Tibial artery (tissue), 4 donors: ENCODE data around the gene KCNJ9.
A peak's percentile ranks its signal among the peaks of the same experiment; 100 is the strongest.

ENCODE experiments used
- DNase-seq, 2 donors: peaks; one replicate each; pipeline ENCODE4 v3.0.0-alpha.2; 2019
- H3K27ac ChIP-seq, 2 donors: fragments of 200-600 bp; sonication (generic) in 1 of 2; 1 replicate in 1 of 2; 2 replicates in 1 of 2; pipeline ENCODE4 v1.5.1; 2018 to 2019; ENCODE audit warnings: mild to moderate bottlenecking in 1 of 2
- H3K27me3 ChIP-seq, 2 donors: fragments of 200-600 bp; sonication (generic) in 1 of 2; one replicate each; pipeline versions ENCODE4 v1.5.1 to v1.6.0; 2016 to 2019
- H3K36me3 ChIP-seq, 3 donors: fragments of 200-600 bp; sonication (generic) in 2 of 3; one replicate each; pipeline ENCODE4 v1.5.1; 2016 to 2019; ENCODE audit warnings: mild to moderate bottlenecking in 2 of 3
- H3K4me1 ChIP-seq, 4 donors: fragments of 200-600 bp; sonication (generic) in 2 of 4; 1 replicate in 3 of 4; 2 replicates in 1 of 4; pipeline ENCODE4 v1.5.1; 2016 to 2019
- H3K4me3 ChIP-seq, 2 donors: fragments of 200-600 bp; sonication (generic) in 1 of 2; 1 replicate in 1 of 2; 2 replicates in 1 of 2; pipeline ENCODE4 v1.5.1; 2018 to 2019; ENCODE audit warnings: mild to moderate bottlenecking in 2 of 2
- H3K9me3 ChIP-seq, 3 donors: fragments of 200-600 bp; sonication (generic) in 1 of 3; one replicate each; pipeline ENCODE4 v1.5.1; 2016 to 2019
- CTCF ChIP-seq, 2 experiments: fragments of 200-600 bp in 1 of 2; fragments of 450-650 bp in 1 of 2; IDR thresholded peaks; one replicate each; pipeline ENCODE4 v1.5.1; 2017 to 2019; ENCODE audit warnings: antibody characterized with exemption in 2 of 2, mild to moderate bottlenecking in 1 of 2, moderate library complexity in 1 of 2
- intact Hi-C: fragments of 100-400 bp; cut with DNase I; formaldehyde crosslinking; loops from one replicate; pipeline ENCODE4 v1.15.0; 2023; ENCODE audit warnings: low total_unique reads

KCNJ9 gene

GRCh38 chr1:160080381-160081100, 797 bp upstream of the KCNJ9 start:
- no peak for TF ChIP-seq CTCF (IDR thresholded peaks at IDR 0.05)
- intact Hi-C loops = loop anchor here (5.0 kb wide), 1 partner anchor 158 kb away; no protein-coding TSS in a partner anchor
- no peaks in the 10 kb centered on the region for H3K36me3 ChIP-seq
- H3K4me1 ChIP-seq = peaks cover 0 to 33% (median 27%) of the 10 kb centered on the region in 4 donors
- no peak for DNase-seq
- no peaks in the 10 kb centered on the region for H3K9me3 ChIP-seq
- H3K27ac ChIP-seq = peak overlapping the region in 1 of 2 donors; percentile 13
- no peak overlapping the region for H3K4me3 ChIP-seq
- peaks cover 0 to 16% of the 10 kb centered on the region in 2 donors for H3K27me3 ChIP-seq

- H3K4me1 ChIP-seq = peaks cover 0 to 49% (median 34%) of the 10 kb centered on the region in 4 donors
- peaks cover 0 to 14% of the 10 kb centered on the region in 2 donors for H3K27me3 ChIP-seq
- no peak for DNase-seq
- H3K9me3 ChIP-seq = no peaks in the 10 kb centered on the region
- intact Hi-C loops = loop anchor here (5.0 kb wide), 1 partner anchor 160 kb away; no protein-coding TSS in a partner anchor
- no peak for TF ChIP-seq CTCF (IDR thresholded peaks at IDR 0.05)
- no peak overlapping the region for H3K27ac ChIP-seq
- peaks cover 0 to 5% (median 0%) of the 10 kb centered on the region in 3 donors for H3K36me3 ChIP-seq
- no peak overlapping the region for H3K4me3 ChIP-seq
Observed at GRCh38 chr1:160082487-160082886, 1.1 kb downstream of the KCNJ9 start.

- intact Hi-C loops = loop anchor here (5.0 kb wide), 1 partner anchor 161 kb away; no protein-coding TSS in a partner anchor
- DNase-seq = no peak
- no peak for TF ChIP-seq CTCF (IDR thresholded peaks at IDR 0.05)
- Histone ChIP-seq H3K4me1 (peaks cover 0 to 49% (median 34%) of the 10 kb centered on the region in 4 donors), H3K27ac (no peak overlapping the region), H3K9me3 (no peaks in the 10 kb centered on the region), H3K36me3 (peaks cover 0 to 9% (median 3%) of the 10 kb centered on the region in 3 donors), H3K27me3 (peaks cover 0 to 13% of the 10 kb centered on the region in 2 donors), H3K4me3 (no peak overlapping the region)
Observed at GRCh38 chr1:160082926-160083325, 1.6 kb downstream of the KCNJ9 start.

GRCh38 chr1:160083968-160084770, 2.8 kb downstream of the KCNJ9 start:
- peaks cover 0 to 49% (median 34%) of the 10 kb centered on the region in 4 donors for H3K4me1 ChIP-seq
- no peaks in the 10 kb centered on the region for H3K9me3 ChIP-seq
- peak overlapping the region; percentile 8 to 19 for H3K4me3 ChIP-seq
- DNase-seq = no peak
- peak; percentile 18 to 37 for TF ChIP-seq CTCF (IDR thresholded peaks at IDR 0.05)
- peaks cover 0 to 6% of the 10 kb centered on the region in 2 donors for H3K27me3 ChIP-seq
- peak overlapping the region; percentile 77 to 84 for H3K27ac ChIP-seq
- peaks cover 0 to 21% (median 14%) of the 10 kb centered on the region in 3 donors for H3K36me3 ChIP-seq
- intact Hi-C loops = loop anchor here (5.0 kb wide), 1 partner anchor 162 kb away; no protein-coding TSS in a partner anchor

GRCh38 chr1:160084771-160085321, 3.5 kb downstream of the KCNJ9 start:
- peaks cover 0 to 49% (median 34%) of the 10 kb centered on the region in 4 donors for H3K4me1 ChIP-seq
- peak in 1 of 2 donors; percentile 87 for DNase-seq
- intact Hi-C loops = loop anchor here (5.0 kb wide), 1 partner anchor 163 kb away; no protein-coding TSS in a partner anchor

More at GRCh38 chr1:160084771-160085321, 3.5 kb downstream of the KCNJ9 start:
- no peak for TF ChIP-seq CTCF (IDR thresholded peaks at IDR 0.05)
- peaks cover 0 to 6% of the 10 kb centered on the region in 2 donors for H3K27me3 ChIP-seq
- peak overlapping the region; percentile 77 to 84 for H3K27ac ChIP-seq
- H3K36me3 ChIP-seq = peaks cover 0 to 28% (median 19%) of the 10 kb centered on the region in 3 donors
- peak overlapping the region; percentile 8 to 13 for H3K4me3 ChIP-seq
- H3K9me3 ChIP-seq = no peaks in the 10 kb centered on the region
